HCT116 (cell line): ENCODE measurements around the gene FAM168A.

ENCODE experiments used
- ATF3 ChIP-seq: IDR thresholded peaks from 2 replicates; pipeline ENCODE4 v1.6.1; 2012
- EGR1 ChIP-seq: IDR thresholded peaks from 2 replicates; pipeline ENCODE4 v1.6.1; 2012; ENCODE audit warnings: low read depth
- EZH2 ChIP-seq: fragments of 200-600 bp; sonication (generic); IDR thresholded peaks from 2 replicates; pipeline ENCODE4 v1.6.1; 2017; ENCODE audit warnings: antibody characterized with exemption, mixed run types
- MAX ChIP-seq: IDR thresholded peaks from 2 replicates; pipeline ENCODE4 v1.6.1; 2012
- SIN3A ChIP-seq: IDR thresholded peaks from 2 replicates; pipeline ENCODE4 v1.6.1; 2012; ENCODE audit warnings: low read depth
- TF ChIP-seq, protein P1 (sequence below), 3 experiments: fragments of 200-600 bp in 1 of 3; sonication (generic) in 1 of 3; IDR thresholded peaks in 2 of 3; conservative IDR thresholded peaks in 1 of 3; 2 replicates each; pipeline ENCODE4 v1.5.1; 2012 to 2017; ENCODE audit warnings: low read depth in 2 of 3, low read length in 2 of 3, antibody characterized with exemption in 1 of 3, borderline replicate concordance in 1 of 3, control low read depth in 1 of 3, mild to moderate bottlenecking in 1 of 3, mixed read lengths in 1 of 3, mixed run types in 1 of 3, moderate library complexity in 1 of 3; ENCODE audit not compliant: insufficient read depth in 1 of 3

DNA sequence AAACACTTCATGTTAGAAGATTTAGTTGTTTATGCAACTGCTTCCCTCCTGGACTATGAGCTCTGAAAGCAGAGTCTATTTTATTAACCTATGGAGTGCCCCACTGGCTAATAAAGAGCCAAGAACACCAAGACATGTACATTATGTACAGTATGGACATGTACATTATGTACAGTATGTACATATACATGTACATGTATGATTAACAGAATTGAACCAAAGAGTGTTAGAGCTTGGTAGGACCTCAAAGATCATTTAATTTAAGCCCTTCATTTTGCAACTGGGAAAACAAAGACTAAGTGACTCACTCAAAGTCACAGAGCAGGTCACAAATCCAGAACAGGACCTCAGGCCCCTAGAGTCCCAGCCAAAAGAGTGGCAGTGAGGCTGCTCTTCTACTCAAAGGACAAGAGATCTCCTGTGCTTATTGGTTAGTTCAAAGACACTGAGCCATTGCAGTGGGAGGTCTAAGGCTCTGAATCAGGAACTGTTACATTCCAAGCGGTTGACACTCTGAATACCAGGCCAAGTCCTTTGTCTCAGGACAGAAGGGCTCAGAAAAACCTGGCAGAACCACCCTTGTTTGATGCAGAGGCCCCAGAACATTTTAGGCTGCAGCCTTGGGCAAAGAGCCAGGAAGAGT is 103.8 kb downstream of the FAM168A start:
- TF ChIP-seq EZH2 = no peak
- TF ChIP-seq, protein P1, sequence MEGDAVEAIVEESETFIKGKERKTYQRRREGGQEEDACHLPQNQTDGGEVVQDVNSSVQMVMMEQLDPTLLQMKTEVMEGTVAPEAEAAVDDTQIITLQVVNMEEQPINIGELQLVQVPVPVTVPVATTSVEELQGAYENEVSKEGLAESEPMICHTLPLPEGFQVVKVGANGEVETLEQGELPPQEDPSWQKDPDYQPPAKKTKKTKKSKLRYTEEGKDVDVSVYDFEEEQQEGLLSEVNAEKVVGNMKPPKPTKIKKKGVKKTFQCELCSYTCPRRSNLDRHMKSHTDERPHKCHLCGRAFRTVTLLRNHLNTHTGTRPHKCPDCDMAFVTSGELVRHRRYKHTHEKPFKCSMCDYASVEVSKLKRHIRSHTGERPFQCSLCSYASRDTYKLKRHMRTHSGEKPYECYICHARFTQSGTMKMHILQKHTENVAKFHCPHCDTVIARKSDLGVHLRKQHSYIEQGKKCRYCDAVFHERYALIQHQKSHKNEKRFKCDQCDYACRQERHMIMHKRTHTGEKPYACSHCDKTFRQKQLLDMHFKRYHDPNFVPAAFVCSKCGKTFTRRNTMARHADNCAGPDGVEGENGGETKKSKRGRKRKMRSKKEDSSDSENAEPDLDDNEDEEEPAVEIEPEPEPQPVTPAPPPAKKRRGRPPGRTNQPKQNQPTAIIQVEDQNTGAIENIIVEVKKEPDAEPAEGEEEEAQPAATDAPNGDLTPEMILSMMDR (IDR thresholded peaks at IDR 0.05 in 2 of 3, conservative IDR thresholded peaks at IDR 0.05 in 1 of 3; ENCODE audit: borderline replicate concordance in 1 of 3, insufficient read depth in 1 of 3, low read depth in 2 of 3, low read length in 2 of 3) = no peak
- TF ChIP-seq EGR1 = no peak
- no peak for TF ChIP-seq ATF3
- TF ChIP-seq SIN3A = peak; percentile 68
- peak; percentile 26; the same call in 1 of the 2 replicates for TF ChIP-seq MAX
